MM.1S (cell line): ENCODE data around the gene CSN2.

Experiments
- EZH2 ChIP-seq: fragments of 300-600 bp; sonication (generic); optimal IDR thresholded peaks from 2 replicates; pipeline ENCODE3; 2017; ENCODE audit warnings: low read depth, mild to moderate bottlenecking, antibody characterized with exemption, low read length, mixed read lengths
- EZH2phosphoT487 ChIP-seq: fragments of 300-600 bp; sonication (generic); IDR thresholded peaks from 2 replicates; pipeline ENCODE4 v1.6.1; 2018; ENCODE audit warnings: antibody characterized with exemption, low read length
- TF ChIP-seq, protein P1 (sequence below): fragments of 300-600 bp; sonication (generic); IDR thresholded peaks from 2 replicates; pipeline ENCODE4 v1.5.1; 2016; ENCODE audit warnings: antibody characterized with exemption, low read length, mixed read lengths

GRCh38 chr4:70008771-70009170, 43.2 kb upstream of the CSN2 start:
- TF ChIP-seq, protein P1, sequence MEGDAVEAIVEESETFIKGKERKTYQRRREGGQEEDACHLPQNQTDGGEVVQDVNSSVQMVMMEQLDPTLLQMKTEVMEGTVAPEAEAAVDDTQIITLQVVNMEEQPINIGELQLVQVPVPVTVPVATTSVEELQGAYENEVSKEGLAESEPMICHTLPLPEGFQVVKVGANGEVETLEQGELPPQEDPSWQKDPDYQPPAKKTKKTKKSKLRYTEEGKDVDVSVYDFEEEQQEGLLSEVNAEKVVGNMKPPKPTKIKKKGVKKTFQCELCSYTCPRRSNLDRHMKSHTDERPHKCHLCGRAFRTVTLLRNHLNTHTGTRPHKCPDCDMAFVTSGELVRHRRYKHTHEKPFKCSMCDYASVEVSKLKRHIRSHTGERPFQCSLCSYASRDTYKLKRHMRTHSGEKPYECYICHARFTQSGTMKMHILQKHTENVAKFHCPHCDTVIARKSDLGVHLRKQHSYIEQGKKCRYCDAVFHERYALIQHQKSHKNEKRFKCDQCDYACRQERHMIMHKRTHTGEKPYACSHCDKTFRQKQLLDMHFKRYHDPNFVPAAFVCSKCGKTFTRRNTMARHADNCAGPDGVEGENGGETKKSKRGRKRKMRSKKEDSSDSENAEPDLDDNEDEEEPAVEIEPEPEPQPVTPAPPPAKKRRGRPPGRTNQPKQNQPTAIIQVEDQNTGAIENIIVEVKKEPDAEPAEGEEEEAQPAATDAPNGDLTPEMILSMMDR = no peak
- TF ChIP-seq EZH2phosphoT487 (no peak), EZH2 (no peak)
